Activated CD8-positive, alpha-beta T cell treated with anti-CD3 and anti-CD28 coated beads, Interleukin-2, amount 10 ng/mL, durations not matched to agents 7 days and 5 days (primary cell): ENCODE results near the gene SEMA4D. TPM values are rescaled to one million over a fixed set of nuclear protein-coding genes. Genes with fewer than 3 reads are reported as not detected.

ENCODE experiments used
- ATAC-seq: fragments of 150-1000 bp; cut with Tn5 transposase; one replicate; pipeline ENCODE4 v1.10.0; 2021; ENCODE audit warnings: moderate library complexity
- CTCF ChIA-PET: fragments of 350-600 bp; sonication (Branson Sonifier 250); formaldehyde crosslinking; loops from one replicate; lab custom pipeline; 2021; ENCODE audit warnings: antibody characterized with exemption; lab: Charles Lee
- POLR2A ChIA-PET: fragments of 350-600 bp; sonication (Branson Sonifier 250); formaldehyde crosslinking; loops from one replicate; lab custom pipeline; 2021; ENCODE audit warnings: antibody characterized with exemption; lab: Charles Lee
- DNase-seq: peaks from one replicate; pipeline ENCODE4 v3.0.0-alpha.2; 2020
- H3K27ac Mint-ChIP-seq: one replicate; pipeline ENCODE4 v1.8.0; 2021; ENCODE audit warnings: mild to moderate bottlenecking, mixed read lengths
- H3K27me3 Mint-ChIP-seq: one replicate; pipeline ENCODE4 v1.8.0; 2021; ENCODE audit warnings: low read depth, mixed read lengths
- H3K36me3 Mint-ChIP-seq: one replicate; pipeline ENCODE4 v1.8.0; 2021; ENCODE audit warnings: low read depth, mixed read lengths
- H3K4me1 Mint-ChIP-seq: one replicate; pipeline ENCODE4 v1.8.0; 2021; ENCODE audit warnings: low read depth, mixed read lengths
- H3K4me3 Mint-ChIP-seq: one replicate; pipeline ENCODE4 v1.8.0; 2021; ENCODE audit warnings: mild to moderate bottlenecking, mixed read lengths
- H3K9me3 Mint-ChIP-seq: one replicate; pipeline ENCODE4 v1.8.0; 2022; ENCODE audit warnings: mixed read lengths; ENCODE audit not compliant: insufficient read depth
- total RNA-seq, 2 experiments: library from RNA; stranded (reverse); gene quantifications; one replicate each; pipeline ENCODE4 v1.2.3, GENCODE V29; 2021

Gene SEMA4D
- total RNA-seq, 2 experiments from 2014 or later = 314 to 321 TPM

DNA sequence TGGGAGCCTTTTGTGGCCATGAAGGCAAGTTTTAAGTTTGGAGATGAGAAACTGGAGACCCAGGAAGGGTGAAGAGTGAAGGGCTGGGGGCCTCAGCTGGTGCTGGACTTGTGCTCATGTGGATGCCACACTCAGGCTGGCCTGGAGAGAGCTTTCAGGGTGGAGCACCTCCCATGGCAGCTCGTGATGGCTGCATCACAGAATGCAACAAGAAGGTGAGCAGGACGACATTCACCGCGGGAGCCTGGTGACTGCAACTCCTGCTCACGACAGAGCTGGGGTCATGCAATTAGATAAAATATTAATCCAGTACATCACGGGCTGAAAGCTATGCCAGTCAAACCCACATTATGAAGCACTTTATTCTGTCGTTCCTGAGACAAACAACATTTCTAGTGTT is 59.7 kb downstream of the SEMA4D start:
- POLR2A ChIA-PET = no interaction called here
- peak overlapping the region; percentile 83 for H3K27ac Mint-ChIP-seq
- H3K4me3 Mint-ChIP-seq = no peak overlapping the region

DNA sequence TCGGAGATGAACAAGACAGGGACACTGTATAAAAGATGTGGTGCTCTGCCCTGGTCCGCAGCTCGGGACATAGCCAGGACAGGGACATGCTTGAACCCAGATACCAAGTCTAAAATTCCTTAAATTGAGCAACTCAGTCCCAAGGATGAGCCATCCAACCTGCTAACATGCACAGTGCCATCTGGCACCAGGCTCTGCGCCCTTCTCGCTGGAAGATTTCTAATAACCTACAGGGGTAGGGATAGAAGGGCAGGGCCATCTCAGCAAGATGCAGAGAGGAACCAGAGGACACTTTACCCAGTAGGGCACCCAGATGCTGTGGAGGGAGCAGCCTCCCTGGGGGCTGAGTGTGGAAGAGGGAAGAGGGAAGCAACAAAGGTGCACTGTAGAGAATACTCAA is 60.1 kb downstream of the SEMA4D start:
- Mint-ChIP-seq H3K4me1 (peaks cover 94% of the 10 kb centered on the region), H3K27ac (peak overlapping the region; percentile 83), H3K36me3 (peaks cover 67% of the 10 kb centered on the region), H3K27me3 (no peaks in the 10 kb centered on the region), H3K9me3 (no peaks in the 10 kb centered on the region), H3K4me3 (no peak overlapping the region)
- DNase-seq = no peak
- POLR2A ChIA-PET = no interaction called here
- ATAC-seq = peak; percentile 8
- CTCF ChIA-PET = interaction anchor here (3.6 kb wide), 1 partner anchor 10 kb away, joined by 19 read pairs; no protein-coding TSS in a partner anchor

More for the DNA sequence above, 59.7 kb downstream of the SEMA4D start:
- ATAC-seq (no peak), DNase-seq (no peak)
- no peaks in the 10 kb centered on the region for H3K9me3 Mint-ChIP-seq
- peaks cover 94% of the 10 kb centered on the region for H3K4me1 Mint-ChIP-seq
- CTCF ChIA-PET = interaction anchor here (3.6 kb wide), 1 partner anchor 10 kb away, joined by 19 read pairs; no protein-coding TSS in a partner anchor
- H3K36me3 Mint-ChIP-seq = peaks cover 67% of the 10 kb centered on the region
- no peaks in the 10 kb centered on the region for H3K27me3 Mint-ChIP-seq

- ATAC-seq = peak; percentile 59
These were observed 60.8 kb downstream of the SEMA4D start for GRCh38 chr9:89436963-89437625.

DNA sequence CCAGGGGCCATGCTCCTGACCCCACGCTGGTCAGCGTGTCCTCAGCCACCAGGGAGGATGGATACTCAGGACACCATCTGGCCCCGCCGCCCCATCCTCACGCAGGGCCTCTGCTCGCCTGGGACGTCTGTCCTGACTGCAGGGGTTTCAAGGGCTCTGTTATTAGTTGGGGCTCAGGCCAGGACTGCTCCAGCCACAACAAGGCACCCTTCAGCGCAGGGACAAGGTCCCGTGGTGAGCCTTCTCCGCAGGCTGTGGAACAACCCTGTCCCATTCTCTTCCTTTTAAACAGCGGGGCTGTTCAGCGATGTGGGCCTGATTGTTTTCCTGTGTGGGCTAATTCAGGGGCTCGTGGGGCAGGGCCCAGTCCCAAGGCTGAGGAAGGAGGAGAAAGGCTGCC is 61.6 kb downstream of the SEMA4D start:
- Mint-ChIP-seq H3K27me3 (no peaks in the 10 kb centered on the region), H3K4me1 (peaks cover 93% of the 10 kb centered on the region), H3K4me3 (no peak overlapping the region), H3K27ac (peak overlapping the region; percentile 74), H3K9me3 (no peaks in the 10 kb centered on the region), H3K36me3 (peaks cover 58% of the 10 kb centered on the region)
- CTCF ChIA-PET = interaction anchor here (3.6 kb wide), 1 partner anchor 8 kb away, joined by 19 read pairs; no protein-coding TSS in a partner anchor
- ATAC-seq = no peak
- no peak for DNase-seq
- POLR2A ChIA-PET = interaction anchor here (1.5 kb wide), 1 partner anchor 29 kb away, joined by 4 read pairs; no protein-coding TSS in a partner anchor

More at GRCh38 chr9:89436963-89437625, 60.8 kb downstream of the SEMA4D start:
- peak; percentile 59 for DNase-seq
- H3K4me1 Mint-ChIP-seq = peaks cover 94% of the 10 kb centered on the region
- CTCF ChIA-PET = interaction anchor here (3.6 kb wide), 1 partner anchor 9 kb away, joined by 19 read pairs; no protein-coding TSS in a partner anchor
- peak overlapping the region; percentile 31 for H3K4me3 Mint-ChIP-seq
- H3K27me3 Mint-ChIP-seq = no peaks in the 10 kb centered on the region
- H3K27ac Mint-ChIP-seq = peak overlapping the region; percentile 83
- POLR2A ChIA-PET = no interaction called here
- no peaks in the 10 kb centered on the region for H3K9me3 Mint-ChIP-seq
- peaks cover 64% of the 10 kb centered on the region for H3K36me3 Mint-ChIP-seq

DNA sequence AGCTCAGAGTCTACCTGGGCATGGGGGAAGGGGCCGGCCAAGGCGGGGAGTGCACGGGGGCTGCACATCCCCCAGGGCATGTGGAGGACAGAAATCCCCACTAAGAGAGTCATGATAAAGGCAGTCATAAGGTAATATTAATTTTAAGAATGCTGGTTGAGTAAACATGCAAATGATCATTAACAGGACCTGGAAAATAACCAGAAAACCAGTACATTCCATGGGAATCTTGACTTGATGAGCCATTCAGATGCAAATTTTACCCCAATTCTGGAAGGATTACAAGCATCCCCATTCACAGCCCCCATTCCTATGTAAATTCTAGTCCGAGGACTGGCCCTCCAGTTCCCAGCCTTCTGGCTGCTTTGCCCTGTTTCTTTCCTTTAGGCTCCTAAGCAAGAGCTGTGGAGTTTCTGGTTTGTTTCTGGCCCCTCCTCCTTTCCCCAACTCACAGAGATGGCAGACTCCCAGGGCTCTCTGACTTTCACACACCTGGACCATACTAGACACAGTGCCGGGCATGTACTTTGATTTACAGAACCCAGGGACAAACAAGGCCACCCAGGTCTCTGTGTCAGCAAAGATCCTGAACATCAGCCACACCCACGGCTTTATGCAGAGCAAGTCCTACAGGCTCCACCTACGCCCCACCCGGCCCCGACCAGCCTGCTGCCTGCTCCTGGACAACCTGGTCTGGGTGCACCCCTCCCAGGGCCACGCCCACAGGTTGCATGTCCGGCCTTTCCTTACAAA is 62.7 kb downstream of the SEMA4D start:
- POLR2A ChIA-PET = interaction anchor here (1.0 to 1.5 kb wide), 2 partner anchors 9 to 30 kb away, joined by 4 read pairs; no protein-coding TSS in a partner anchor
- Mint-ChIP-seq H3K4me3 (no peak overlapping the region), H3K36me3 (peaks cover 47% of the 10 kb centered on the region), H3K27ac (peak overlapping the region; percentile 71), H3K4me1 (peaks cover 90% of the 10 kb centered on the region), H3K27me3 (no peaks in the 10 kb centered on the region), H3K9me3 (no peaks in the 10 kb centered on the region)
- DNase-seq = no peak
- no peak for ATAC-seq
- CTCF ChIA-PET = interaction anchor here (3.6 kb wide), 1 partner anchor 7 kb away, joined by 19 read pairs; no protein-coding TSS in a partner anchor

- ChIA-PET CTCF (no interaction called here), POLR2A (interaction anchor here (1.0 kb wide), 1 partner anchor 8 kb away, joined by 4 read pairs; no protein-coding TSS in a partner anchor)
- Mint-ChIP-seq H3K4me1 (peaks cover 90% of the 10 kb centered on the region), H3K9me3 (no peaks in the 10 kb centered on the region), H3K27me3 (no peaks in the 10 kb centered on the region), H3K27ac (peak overlapping the region; percentile 19), H3K36me3 (peaks cover 46% of the 10 kb centered on the region), H3K4me3 (no peak overlapping the region)
- no peak for DNase-seq
- ATAC-seq = no peak
These were observed 63.3 kb downstream of the SEMA4D start for GRCh38 chr9:89434636-89435035.

GRCh38 chr9:89433826-89434225 is 64.1 kb downstream of the SEMA4D start:
- Mint-ChIP-seq H3K36me3 (peaks cover 48% of the 10 kb centered on the region), H3K9me3 (no peaks in the 10 kb centered on the region), H3K4me3 (no peak overlapping the region), H3K27me3 (no peaks in the 10 kb centered on the region), H3K27ac (no peak overlapping the region), H3K4me1 (peaks cover 91% of the 10 kb centered on the region)
- ChIA-PET CTCF (no interaction called here), POLR2A (interaction anchor here (0.5 kb wide), 1 partner anchor 122 kb away, joined by 3 read pairs; no protein-coding TSS in a partner anchor)
- DNase-seq (no peak), ATAC-seq (no peak)

- CTCF ChIA-PET = no interaction called here
- Mint-ChIP-seq H3K27me3 (no peaks in the 10 kb centered on the region), H3K4me3 (no peak overlapping the region), H3K27ac (peak overlapping the region; percentile 8), H3K9me3 (no peaks in the 10 kb centered on the region), H3K36me3 (peaks cover 51% of the 10 kb centered on the region), H3K4me1 (peaks cover 93% of the 10 kb centered on the region)
- DNase-seq (no peak), ATAC-seq (no peak)
- POLR2A ChIA-PET = no interaction called here
These were observed 64.9 kb downstream of the SEMA4D start for GRCh38 chr9:89432986-89433530.

GRCh38 chr9:89431930-89432725 is 65.8 kb downstream of the SEMA4D start:
- ATAC-seq (no peak), DNase-seq (no peak)
- POLR2A ChIA-PET = interaction anchor here (1.0 to 2.2 kb wide), 3 partner anchors 13 to 47 kb away, joined by 3 to 5 read pairs (median 4); no protein-coding TSS in a partner anchor
- Mint-ChIP-seq H3K4me3 (no peak overlapping the region), H3K4me1 (peaks cover 93% of the 10 kb centered on the region), H3K27me3 (no peaks in the 10 kb centered on the region), H3K36me3 (peaks cover 46% of the 10 kb centered on the region), H3K9me3 (no peaks in the 10 kb centered on the region), H3K27ac (peak overlapping the region; percentile 88)
- CTCF ChIA-PET = interaction anchor here (0.6 to 4.3 kb wide), 7 partner anchors 7 to 119 kb away, joined by 3 to 83 read pairs (median 3); no protein-coding TSS in a partner anchor

DNA sequence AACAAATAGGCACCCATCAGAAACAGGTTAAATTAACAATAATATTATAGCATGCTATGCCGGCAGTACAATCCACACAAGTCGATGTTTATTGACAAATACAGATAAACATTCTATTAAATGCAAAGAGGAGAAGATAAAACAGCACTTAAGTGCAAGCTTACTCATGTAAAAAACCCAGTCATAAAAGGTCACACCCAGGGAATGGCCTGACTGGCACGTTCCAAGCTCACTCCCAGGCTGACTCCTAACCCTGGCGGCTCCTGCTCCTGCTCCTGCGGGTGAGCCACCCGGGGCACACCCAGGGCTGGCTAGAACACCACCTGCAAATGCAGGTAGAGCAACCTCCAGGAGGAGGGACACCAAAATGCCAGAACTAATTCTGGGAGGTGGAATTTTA is 66.9 kb downstream of the SEMA4D start:
- Mint-ChIP-seq H3K27ac (peak overlapping the region; percentile 88), H3K4me1 (peaks cover 93% of the 10 kb centered on the region), H3K4me3 (no peak overlapping the region), H3K27me3 (no peaks in the 10 kb centered on the region), H3K36me3 (peaks cover 49% of the 10 kb centered on the region), H3K9me3 (no peaks in the 10 kb centered on the region)
- DNase-seq = no peak
- ChIA-PET CTCF (interaction anchor here (0.9 to 4.3 kb wide), 8 partner anchors 11 to 120 kb away, joined by 3 to 83 read pairs (median 7); no protein-coding TSS in a partner anchor), POLR2A (interaction anchor here (1.0 to 2.2 kb wide), 3 partner anchors 13 to 48 kb away, joined by 3 to 5 read pairs (median 4); no protein-coding TSS in a partner anchor)
- no peak for ATAC-seq
